Posterior vena cava (tissue), 2 donors: ENCODE results near the gene DEPDC7. TPM values are rescaled to one million over a fixed set of nuclear protein-coding genes. Genes with fewer than 3 reads are reported as not detected.

ENCODE experiments used
- DNase-seq: peaks from one replicate; pipeline ENCODE4 v3.0.0-alpha.2; 2020; ENCODE audit warnings: low spot score
- intact Hi-C, 2 donors: fragments of 100-400 bp; cut with DNase I; formaldehyde crosslinking; loops; one replicate each; pipeline versions ENCODE4 v1.14.1 to v1.14.2; 2022 to 2023
- total RNA-seq, 2 donors: library from RNA; stranded (reverse); fragmentation: NEBNext Ultra II Directional; extraction: Animal tissue kit (Norgen Biotek cat#: 25700); gene quantifications; one replicate each; pipeline ENCODE4 v1.2.1, GENCODE V29; 2021
- donor health status: DM: yes; HTN: yes; CAD: no.
- donor health status: DM: yes; HTN: yes; CAD: no.

DEPDC7 gene
- total RNA-seq, 2 donors from 2014 or later = 1.4 TPM

- intact Hi-C loops = no loop called here
- no peak for DNase-seq
Observed at GRCh38 chr11:33052231-33052630, 36.6 kb downstream of the DEPDC7 start.

GRCh38 chr11:33055375-33055774, 39.7 kb downstream of the DEPDC7 start:
- DNase-seq = no peak
- intact Hi-C loops = no loop called here

- intact Hi-C loops = no loop called here
Observed at GRCh38 chr11:33057284-33057683, 41.6 kb downstream of the DEPDC7 start.

GRCh38 chr11:33059331-33060007, 43.8 kb downstream of the DEPDC7 start:
- intact Hi-C loops = no loop called here
- no peak for DNase-seq

More at GRCh38 chr11:33057284-33057683, 41.6 kb downstream of the DEPDC7 start:
- no peak for DNase-seq

DNA sequence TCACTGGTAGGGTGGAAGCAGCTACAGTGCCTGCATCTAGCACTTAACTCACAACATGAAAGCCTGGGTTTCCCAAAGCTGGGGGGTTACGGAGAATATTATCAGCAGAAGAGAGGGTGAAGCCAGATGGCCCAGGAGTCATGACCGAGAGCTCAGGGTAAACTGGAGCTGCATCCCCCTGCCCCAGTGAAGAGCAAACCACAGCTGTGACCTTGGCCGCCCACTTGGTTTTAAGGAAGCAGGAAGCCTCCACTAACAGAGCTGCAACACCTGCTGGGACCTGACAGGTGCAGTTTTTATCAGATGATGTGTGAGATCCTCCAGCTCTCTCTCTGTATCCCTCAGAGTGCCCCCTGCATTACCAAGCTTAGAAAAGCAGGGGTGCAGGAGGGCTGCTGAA, 44.6 kb downstream of the DEPDC7 start:
- intact Hi-C loops = no loop called here
- DNase-seq = no peak

- intact Hi-C loops = no loop called here
- DNase-seq = no peak
Observed at GRCh38 chr11:33062137-33062536, 46.5 kb downstream of the DEPDC7 start.

DNA sequence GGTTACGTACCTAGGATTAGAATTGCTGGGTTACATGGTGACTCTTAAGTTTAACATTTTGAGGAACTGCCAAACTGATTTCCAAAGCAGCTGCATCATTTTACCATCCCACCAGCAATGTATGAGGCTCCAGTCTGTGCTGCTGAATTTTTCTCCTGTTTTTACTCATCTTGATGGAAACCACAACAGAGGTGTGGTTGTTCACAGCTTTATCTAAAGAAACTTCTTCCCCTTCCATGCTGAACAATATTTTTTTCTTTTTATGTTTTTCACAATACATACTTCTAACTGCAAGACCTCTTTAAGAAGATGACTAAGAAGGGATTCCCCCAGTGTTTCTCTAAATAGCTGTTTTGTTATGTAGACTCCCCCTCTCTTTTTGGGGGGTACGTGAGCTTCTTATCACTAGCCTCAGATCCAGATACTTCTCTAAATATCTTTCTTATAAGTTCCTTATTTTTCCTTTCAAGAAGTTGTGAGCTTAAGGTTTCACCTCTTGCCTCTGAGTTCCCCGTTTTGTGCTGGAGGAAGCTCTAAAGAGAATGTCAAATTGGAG, 47.7 kb downstream of the DEPDC7 start:
- intact Hi-C loops = no loop called here
- no peak for DNase-seq

GRCh38 chr11:33064033-33064825, 48.6 kb downstream of the DEPDC7 start:
- no peak for DNase-seq
- intact Hi-C loops = no loop called here

DNA sequence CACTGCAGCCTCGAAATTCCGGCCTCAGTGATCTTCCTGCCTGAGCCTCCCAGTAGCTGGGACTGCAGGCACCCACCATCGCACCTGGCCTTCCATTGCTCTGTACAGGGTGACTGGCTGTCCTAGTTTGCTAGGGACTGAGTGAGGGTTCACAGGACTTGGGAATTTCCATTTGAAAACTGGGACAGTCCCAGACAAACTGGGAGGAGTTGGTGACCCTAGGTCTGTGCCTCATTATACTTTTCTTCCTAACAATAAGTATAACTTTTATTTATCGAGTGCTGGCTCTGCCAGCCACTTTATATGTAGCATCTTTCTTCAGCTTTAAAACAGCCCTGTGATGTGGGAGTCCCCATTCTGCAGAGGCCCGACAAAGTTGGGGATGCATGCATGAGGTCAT, 49.2 kb downstream of the DEPDC7 start:
- DNase-seq = no peak
- intact Hi-C loops = loop anchor here (1.0 to 5.0 kb wide), 2 partner anchors 47 to 103 kb away; no protein-coding TSS in a partner anchor

DNA sequence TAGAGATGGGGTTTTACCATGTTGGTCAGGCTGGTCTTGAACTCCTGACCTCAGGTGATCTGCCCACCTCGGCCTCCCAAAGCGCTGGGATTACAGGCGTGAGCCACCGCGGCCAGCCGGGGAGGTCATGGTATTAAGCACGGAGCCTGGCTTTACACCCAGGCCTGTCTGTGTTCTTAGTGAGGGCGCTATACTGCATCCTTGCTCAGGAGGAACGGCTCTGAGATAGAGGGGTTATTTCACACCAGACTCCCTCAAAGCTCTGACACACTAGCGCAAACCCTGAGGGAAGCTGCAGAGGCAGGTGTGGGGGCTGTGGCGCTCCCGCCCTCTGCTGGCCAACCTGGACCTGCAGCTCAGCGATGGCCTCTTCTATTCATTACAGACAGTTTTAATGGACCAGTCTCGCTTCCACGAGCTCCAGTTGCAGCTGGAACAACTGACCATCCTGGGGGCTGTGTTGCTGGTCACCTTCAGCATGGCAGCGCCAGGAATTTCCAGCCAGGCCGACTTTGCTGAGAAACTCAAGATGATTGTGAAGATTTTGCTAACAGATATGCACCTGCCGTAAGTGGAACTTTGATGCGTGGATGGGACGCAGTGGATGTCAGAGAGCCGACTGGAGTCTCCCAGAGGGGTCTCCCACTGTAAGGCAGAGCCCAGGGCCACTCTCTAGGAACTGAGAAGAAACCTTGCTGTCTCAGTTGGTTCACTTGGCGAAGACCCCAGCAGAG, 49.9 kb downstream of the DEPDC7 start:
- intact Hi-C loops = loop anchor here (1.0 to 5.0 kb wide), 2 partner anchors 47 to 103 kb away; no protein-coding TSS in a partner anchor
- DNase-seq = peak; percentile 91

GRCh38 chr11:33067294-33067693, 51.6 kb downstream of the DEPDC7 start:
- DNase-seq = no peak
- intact Hi-C loops = loop anchor here (5.0 kb wide), 1 partner anchor 105 kb away; no protein-coding TSS in a partner anchor

DNA sequence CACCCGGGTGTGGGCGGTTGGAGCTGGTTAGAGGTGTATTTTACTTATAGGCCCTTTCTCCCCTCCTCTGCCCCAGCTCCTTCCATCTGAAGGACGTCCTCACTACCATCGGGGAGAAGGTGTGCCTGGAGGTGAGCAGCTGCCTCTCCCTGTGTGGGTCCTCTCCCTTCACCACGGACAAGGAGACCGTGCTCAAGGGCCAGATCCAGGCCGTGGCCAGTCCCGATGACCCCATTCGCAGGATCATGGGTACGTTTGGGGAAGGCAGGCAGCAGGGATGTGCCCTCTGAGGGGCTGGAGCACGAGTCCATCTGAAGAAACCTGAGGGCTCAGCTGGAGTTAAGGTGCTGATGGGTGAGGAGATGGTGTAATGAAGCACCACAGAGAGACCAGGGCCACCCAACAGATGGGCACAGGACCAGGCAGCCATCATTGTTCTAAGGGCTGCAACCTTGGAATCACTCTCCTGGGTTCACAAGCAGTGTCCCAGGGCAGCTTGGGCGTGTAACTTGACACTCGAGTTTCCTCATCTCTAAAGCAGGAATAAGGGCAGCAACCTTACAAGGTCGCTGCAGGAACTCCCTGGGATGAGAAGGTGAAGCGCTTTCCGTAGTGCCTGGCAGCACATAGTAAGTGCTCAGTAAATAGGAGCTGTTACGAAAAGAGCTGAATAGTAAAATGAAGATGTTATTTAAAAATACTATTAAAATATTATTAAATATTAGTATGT, 53.1 kb downstream of the DEPDC7 start:
- intact Hi-C loops = loop anchor here (5.0 kb wide), 1 partner anchor 106 kb away; no protein-coding TSS in a partner anchor

DNA sequence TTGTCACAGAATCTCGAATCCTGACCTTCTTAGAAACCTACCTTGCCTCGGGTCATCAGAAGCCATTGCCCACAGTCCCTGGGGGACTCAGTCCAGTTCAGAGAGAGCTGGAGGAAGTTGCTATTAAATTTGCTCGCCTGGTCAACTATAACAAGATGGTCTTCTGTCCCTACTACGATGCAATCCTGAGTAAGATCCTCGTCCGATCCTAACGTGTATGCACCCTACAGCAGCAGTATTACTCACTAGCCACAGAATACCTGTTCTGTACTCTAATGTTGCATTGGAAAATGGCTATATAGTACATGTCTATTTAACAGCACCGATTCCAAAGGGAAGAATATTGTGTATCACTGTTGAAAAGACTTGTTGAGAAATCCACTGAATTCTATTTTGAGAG, 56.8 kb downstream of the DEPDC7 start:
- intact Hi-C loops = no loop called here
- DNase-seq = no peak

More for the DNA sequence above, 53.1 kb downstream of the DEPDC7 start:
- no peak for DNase-seq

Other genes starting within 250 kb of the DEPDC7 start
- not detected for gene CCDC73, start 221.2 kb upstream of the DEPDC7 start, total RNA-seq
- under 1 TPM; 0.81 to 0.83 TPM for gene PRRG4, start 186.0 kb upstream of the DEPDC7 start, total RNA-seq
- 10 to 100 TPM; 19.0 to 23.3 TPM for gene QSER1, start 123.1 kb upstream of the DEPDC7 start, total RNA-seq
- 10 to 100 TPM; 25.4 to 28.3 TPM for gene TCP11L1, start 23.7 kb downstream of the DEPDC7 start, total RNA-seq
- 10 to 100 TPM; 15.9 to 17.5 TPM for gene CSTF3, start 145.6 kb downstream of the DEPDC7 start, total RNA-seq
- gene HIPK3, start 241.5 kb downstream of the DEPDC7 start, total RNA-seq = 100 to 1,000 TPM; 178 to 216 TPM